OCI-LY3 (cell line): ENCODE data around the gene MRPL40.

Source experiments
- H2AFZ ChIP-seq: fragments of 200-600, 300-600 bp; shearing (Covaris generic); 2 replicates; pipeline ENCODE4 v1.6.0; 2014; ENCODE audit warnings: antibody characterized with exemption, low read depth, low read length
- H3K27ac ChIP-seq: fragments of 200-600, 300-600 bp; sonication (generic); 2 replicates; pipeline ENCODE4 v1.5.1; 2014; ENCODE audit warnings: mild to moderate bottlenecking, low read length, moderate library complexity, mixed read lengths
- H3K27me3 ChIP-seq: fragments of 200-600, 300-600 bp; sonication (generic); 2 replicates; pipeline ENCODE4 v1.6.1; 2014; ENCODE audit warnings: low read depth, low read length, mixed read lengths
- H3K36me3 ChIP-seq: fragments of 200-600, 300-600 bp; sonication (generic); replicated peaks from 2 replicates; pipeline ENCODE3; 2014; ENCODE audit warnings: low read depth, low read length, mixed read lengths
- H3K4me1 ChIP-seq: fragments of 300-600, 200-600 bp; sonication (generic); 2 replicates; pipeline ENCODE4 v1.6.1; 2014; ENCODE audit warnings: low read length, mixed read lengths
- H3K4me2 ChIP-seq: fragments of 200-600, 300-600 bp; sonication (generic); 2 replicates; pipeline ENCODE4 v1.6.1; 2014; ENCODE audit warnings: low read length, mixed read lengths
- H3K4me3 ChIP-seq: fragments of 300-600, 200-600 bp; sonication (generic); 2 replicates; pipeline ENCODE4 v1.5.1; 2014; ENCODE audit warnings: antibody characterized with exemption, mild to moderate bottlenecking, low read length, moderate library complexity
- H3K79me2 ChIP-seq: fragments of 300-600, 200-600 bp; shearing (Covaris generic); 2 replicates; pipeline ENCODE4 v1.6.1; 2014; ENCODE audit warnings: mild to moderate bottlenecking, low read length, mixed read lengths
- H3K9ac ChIP-seq: fragments of 300-600, 200-600 bp; shearing (Covaris generic); 2 replicates; pipeline ENCODE4 v1.6.0; 2014; ENCODE audit warnings: mild to moderate bottlenecking, low read length, moderate library complexity
- H3K9me3 ChIP-seq: fragments of 200-600, 300-600 bp; shearing (Covaris generic); 2 replicates; pipeline ENCODE4 v1.6.1; 2014; ENCODE audit warnings: low read length, mixed read lengths; ENCODE audit not compliant: insufficient read depth
- H4K20me1 ChIP-seq: fragments of 200-600, 300-600 bp; sonication (generic); 2 replicates; pipeline ENCODE4 v1.6.1; 2016; ENCODE audit warnings: low read length, mixed read lengths; ENCODE audit not compliant: insufficient read depth
- CTCF ChIP-seq: fragments of 200-600, 300-600 bp; sonication (generic); IDR thresholded peaks from 2 replicates; pipeline ENCODE4 v1.5.1; 2014; ENCODE audit warnings: antibody characterized with exemption, low read length, low read depth
- EZH2phosphoT487 ChIP-seq: fragments of 200-600 bp; shearing (Covaris generic); IDR thresholded peaks from 2 replicates; pipeline ENCODE4 v1.6.1; 2018; ENCODE audit warnings: antibody characterized with exemption, mixed run types, low read depth

The MRPL40 gene

GRCh38 chr22:19398206-19398605 lies 34.1 kb upstream of the MRPL40 start:
- H2AFZ ChIP-seq: no peak overlapping the region

GRCh38 chr22:19398652-19399051 lies 33.7 kb upstream of the MRPL40 start:
- Histone ChIP-seq H3K36me3 (peaks cover 57% of the 10 kb centered on the region), H3K79me2 (no peaks in the 10 kb centered on the region), H3K4me1 (no peaks in the 10 kb centered on the region), H3K4me3 (no peak overlapping the region), H3K27me3 (no peaks in the 10 kb centered on the region), H3K9me3 (no peaks in the 10 kb centered on the region), H3K4me2 (no peak overlapping the region), H3K27ac (no peak overlapping the region), H3K9ac (no peak overlapping the region), H4K20me1 (0 out of 2 replicates have a peak, but pooled peaks cover 8% of the 10 kb centered on the region), H2AFZ (no peak overlapping the region)
- TF ChIP-seq EZH2phosphoT487 (no peak), CTCF (no peak)

More at GRCh38 chr22:19398206-19398605, 34.1 kb upstream of the MRPL40 start:
- Histone ChIP-seq H4K20me1 (0 out of 2 replicates have a peak, but pooled peaks cover 8% of the 10 kb centered on the region), H3K27me3 (no peaks in the 10 kb centered on the region), H3K9ac (no peak overlapping the region), H3K4me2 (no peak overlapping the region), H3K4me3 (no peak overlapping the region), H3K36me3 (peaks cover 59% of the 10 kb centered on the region), H3K27ac (no peak overlapping the region), H3K4me1 (no peaks in the 10 kb centered on the region), H3K9me3 (no peaks in the 10 kb centered on the region), H3K79me2 (no peaks in the 10 kb centered on the region)
- TF ChIP-seq EZH2phosphoT487 (no peak), CTCF (no peak)

GRCh38 chr22:19400881-19401280 lies 31.5 kb upstream of the MRPL40 start:
- TF ChIP-seq EZH2phosphoT487 (no peak), CTCF (no peak)
- no peaks in the 10 kb centered on the region for H4K20me1 ChIP-seq
- no peak overlapping the region for H3K4me3 ChIP-seq
- H3K9me3 ChIP-seq: no peaks in the 10 kb centered on the region
- no peak overlapping the region for H3K4me2 ChIP-seq
- peaks cover 45% of the 10 kb centered on the region for H3K36me3 ChIP-seq
- no peak overlapping the region for H3K9ac ChIP-seq
- H3K4me1 ChIP-seq: peaks cover 8% of the 10 kb centered on the region
- no peaks in the 10 kb centered on the region for H3K27me3 ChIP-seq
- no peak overlapping the region for H2AFZ ChIP-seq
- no peak overlapping the region for H3K27ac ChIP-seq
- H3K79me2 ChIP-seq: no peaks in the 10 kb centered on the region

GRCh38 chr22:19401483-19401882 lies 30.9 kb upstream of the MRPL40 start:
- no peaks in the 10 kb centered on the region for H3K27me3 ChIP-seq
- H2AFZ ChIP-seq: no peak overlapping the region
- H3K27ac ChIP-seq: no peak overlapping the region
- TF ChIP-seq EZH2phosphoT487 (no peak), CTCF (no peak)
- H3K9ac ChIP-seq: no peak overlapping the region
- no peaks in the 10 kb centered on the region for H4K20me1 ChIP-seq
- H3K4me2 ChIP-seq: no peak overlapping the region
- H3K4me1 ChIP-seq: peaks cover 8% of the 10 kb centered on the region
- no peaks in the 10 kb centered on the region for H3K79me2 ChIP-seq
- no peaks in the 10 kb centered on the region for H3K9me3 ChIP-seq
- peaks cover 49% of the 10 kb centered on the region for H3K36me3 ChIP-seq
- no peak overlapping the region for H3K4me3 ChIP-seq
